HEK293 (cell line): ENCODE measurements around the gene ATG4B.
A peak's percentile ranks its signal among the peaks of the same experiment; 100 is the strongest.

ENCODE experiments used
- EGR2 ChIP-seq: fragments of 450-650 bp; formaldehyde crosslinking; IDR thresholded peaks from 2 replicates; pipeline ENCODE4 v1.5.1; 2016; ENCODE audit warnings: low read depth, missing biosample characterization, missing genetic modification characterization
- GFI1B ChIP-seq: fragments of 450-650 bp; formaldehyde crosslinking; IDR thresholded peaks from 2 replicates; pipeline ENCODE4 v1.5.1; 2016; ENCODE audit warnings: missing biosample characterization, missing genetic modification characterization
- GLI4 ChIP-seq: fragments of 450-650 bp; formaldehyde crosslinking; IDR thresholded peaks from 2 replicates; pipeline ENCODE4 v1.5.1; 2016; ENCODE audit warnings: missing biosample characterization, missing genetic modification characterization
- OVOL3 ChIP-seq: fragments of 450-650 bp; formaldehyde crosslinking; IDR thresholded peaks from 2 replicates; pipeline ENCODE4 v1.5.1; 2016; ENCODE audit warnings: missing biosample characterization, missing genetic modification characterization
- TCF7L2 ChIP-seq: IDR thresholded peaks from 2 replicates; pipeline ENCODE4 v1.6.1; 2011; ENCODE audit warnings: low read depth, mild to moderate bottlenecking, inconsistent platforms, low read length, moderate library complexity, borderline replicate concordance
- ZBTB10 ChIP-seq: fragments of 450-650 bp; formaldehyde crosslinking; IDR thresholded peaks from 2 replicates; pipeline ENCODE4 v1.5.1; 2016; ENCODE audit warnings: missing biosample characterization, missing genetic modification characterization
- ZBTB21 ChIP-seq: fragments of 450-650 bp; formaldehyde crosslinking; IDR thresholded peaks from 2 replicates; pipeline ENCODE4 v1.5.1; 2017; ENCODE audit warnings: missing biosample characterization, missing genetic modification characterization
- ZBTB26 ChIP-seq: fragments of 450-650 bp; formaldehyde crosslinking; optimal IDR thresholded peaks from 2 replicates; pipeline ENCODE3; 2016; ENCODE audit warnings: missing biosample characterization, mild to moderate bottlenecking, missing genetic modification characterization
- ZEB2 ChIP-seq: fragments of 450-650 bp; formaldehyde crosslinking; IDR thresholded peaks from 2 replicates; pipeline ENCODE4 v1.5.1; 2016; ENCODE audit warnings: missing biosample characterization, missing genetic modification characterization
- ZNF10 ChIP-seq: fragments of 450-650 bp; formaldehyde crosslinking; IDR thresholded peaks from 2 replicates; pipeline ENCODE4 v1.5.1; 2017; ENCODE audit warnings: missing biosample characterization, missing genetic modification characterization
- ZNF121 ChIP-seq: fragments of 450-650 bp; formaldehyde crosslinking; IDR thresholded peaks from 2 replicates; pipeline ENCODE4 v1.5.1; 2016; ENCODE audit warnings: missing biosample characterization, missing genetic modification characterization
- ZNF138 ChIP-seq: fragments of 450-650 bp; formaldehyde crosslinking; IDR thresholded peaks from 2 replicates; pipeline ENCODE4 v1.5.1; 2016; ENCODE audit warnings: missing biosample characterization, missing genetic modification characterization, borderline replicate concordance
- ZNF140 ChIP-seq: fragments of 450-650 bp; formaldehyde crosslinking; IDR thresholded peaks from 2 replicates; pipeline ENCODE4 v1.5.1; 2016; ENCODE audit warnings: missing biosample characterization, missing genetic modification characterization
- ZNF157 ChIP-seq: fragments of 450-650 bp; formaldehyde crosslinking; IDR thresholded peaks from 2 replicates; pipeline ENCODE4 v1.5.1; 2016; ENCODE audit warnings: missing biosample characterization, missing genetic modification characterization
- ZNF16 ChIP-seq: fragments of 450-650 bp; formaldehyde crosslinking; IDR thresholded peaks from 2 replicates; pipeline ENCODE4 v1.5.1; 2016; ENCODE audit warnings: low read depth, missing biosample characterization, missing genetic modification characterization
- ZNF2 ChIP-seq: fragments of 450-650 bp; formaldehyde crosslinking; IDR thresholded peaks from 2 replicates; pipeline ENCODE4 v1.5.1; 2016; ENCODE audit warnings: missing biosample characterization, missing genetic modification characterization
- ZNF221 ChIP-seq: fragments of 450-650 bp; formaldehyde crosslinking; IDR thresholded peaks from 2 replicates; pipeline ENCODE4 v1.5.1; 2017; ENCODE audit warnings: missing biosample characterization, missing genetic modification characterization, borderline replicate concordance
- ZNF280D ChIP-seq: fragments of 450-650 bp; formaldehyde crosslinking; IDR thresholded peaks from 2 replicates; pipeline ENCODE4 v1.5.1; 2016; ENCODE audit warnings: missing biosample characterization, missing genetic modification characterization
- ZNF37A ChIP-seq: fragments of 450-650 bp; IDR thresholded peaks from 2 replicates; pipeline ENCODE4 v1.5.1; 2018; ENCODE audit warnings: missing biosample characterization, missing genetic modification characterization
- ZNF423 ChIP-seq: fragments of 450-650 bp; formaldehyde crosslinking; IDR thresholded peaks from 2 replicates; pipeline ENCODE4 v1.5.1; 2016; ENCODE audit warnings: missing biosample characterization, missing genetic modification characterization
- ZNF473 ChIP-seq: fragments of 450-650 bp; formaldehyde crosslinking; IDR thresholded peaks from 2 replicates; pipeline ENCODE4 v1.5.1; 2017; ENCODE audit warnings: missing biosample characterization, missing genetic modification characterization
- ZNF518A ChIP-seq: fragments of 450-650 bp; formaldehyde crosslinking; conservative IDR thresholded peaks from 2 replicates; pipeline ENCODE4 v1.5.1; 2016; ENCODE audit warnings: low read depth, missing biosample characterization, missing genetic modification characterization
- ZNF555 ChIP-seq: fragments of 450-650 bp; formaldehyde crosslinking; conservative IDR thresholded peaks from 2 replicates; pipeline ENCODE4 v1.5.1; 2017; ENCODE audit warnings: missing biosample characterization, mild to moderate bottlenecking, missing genetic modification characterization, inconsistent platforms
- ZNF558 ChIP-seq: fragments of 450-650 bp; formaldehyde crosslinking; IDR thresholded peaks from 2 replicates; pipeline ENCODE4 v1.5.1; 2016; ENCODE audit warnings: missing biosample characterization, missing genetic modification characterization
- ZNF560 ChIP-seq: fragments of 450-650 bp; formaldehyde crosslinking; IDR thresholded peaks from 2 replicates; pipeline ENCODE4 v1.5.1; 2017; ENCODE audit warnings: missing biosample characterization, missing genetic modification characterization, borderline replicate concordance
- ZNF561 ChIP-seq: fragments of 450-650 bp; IDR thresholded peaks from 2 replicates; pipeline ENCODE4 v1.5.1; 2018; ENCODE audit warnings: missing biosample characterization, missing genetic modification characterization, borderline replicate concordance
- ZNF654 ChIP-seq: fragments of 450-650 bp; formaldehyde crosslinking; IDR thresholded peaks from 2 replicates; pipeline ENCODE4 v1.5.1; 2016; ENCODE audit warnings: low read depth, missing biosample characterization, missing genetic modification characterization
- ZNF776 ChIP-seq: fragments of 450-650 bp; formaldehyde crosslinking; IDR thresholded peaks from 2 replicates; pipeline ENCODE4 v1.5.0; 2017; ENCODE audit warnings: missing biosample characterization, missing genetic modification characterization, borderline replicate concordance
- ZNF791 ChIP-seq: fragments of 450-650 bp; formaldehyde crosslinking; IDR thresholded peaks from 2 replicates; pipeline ENCODE4 v1.5.1; 2016; ENCODE audit warnings: missing biosample characterization, missing genetic modification characterization

The ATG4B gene

GRCh38 chr2:241702155-241703031 lies 64.9 kb downstream of the ATG4B start (continued):
- TF ChIP-seq ZNF561 (tag by site-specific recombination) (peak; percentile 51; the same call in 1 of the 2 replicates), ZNF2 (tag by site-specific recombination) (no peak), ZNF473 (tag by site-specific recombination) (no peak), ZNF654 (no peak), ZBTB21 (tag by site-specific recombination) (no peak), ZBTB26 (tag by site-specific recombination) (peak; percentile 25), EGR2 (tag by site-specific recombination) (peak; percentile 76), ZNF10 (tag by site-specific recombination) (no peak), ZNF555 (tag by site-specific recombination) (no peak), ZNF157 (tag by site-specific recombination) (no peak), ZBTB10 (tag by site-specific recombination) (no peak), ZNF776 (no peak), ZNF791 (no peak), ZNF37A (no peak), ZEB2 (tag by site-specific recombination) (no peak), ZNF280D (tag by site-specific recombination) (no peak), ZNF221 (no peak), ZNF558 (no peak), ZNF138 (tag by site-specific recombination) (no peak), GLI4 (tag by site-specific recombination) (no peak), ZNF518A (tag by site-specific recombination) (no peak), GFI1B (tag by site-specific recombination) (no peak), ZNF140 (tag by site-specific recombination) (no peak), OVOL3 (tag by site-specific recombination) (no peak), ZNF16 (tag by site-specific recombination) (no peak), TCF7L2 (no peak), ZNF560 (no peak), ZNF121 (tag by site-specific recombination) (no peak), ZNF423 (tag by site-specific recombination) (no peak)
